ENCODE data around the gene SERTAD1. TPM values are rescaled to one million over a fixed set of nuclear protein-coding genes. Genes with fewer than 3 reads are reported as not detected.
A peak's percentile ranks its signal among the peaks of the same experiment; 100 is the strongest.
"Not testable (repeated sequence)": the region's sequence is repeated elsewhere in the genome, so short reads cannot be mapped to it uniquely, and the experiment has no call there.

SERTAD1 gene
- total and polyA plus RNA-seq, 8 donors, result 8.6 to 36.5 (median 11.2) TPM; not detected in 1

- DNase-seq, result no peak
- TF ChIP-seq POLR2A (IDR thresholded peaks at IDR 0.05) (no peak), CTCF (IDR thresholded peaks at IDR 0.05) (no peak), EP300 (IDR thresholded peaks at IDR 0.05) (no peak), POLR2AphosphoS5 (IDR thresholded peaks at IDR 0.05) (no peak)
- H3K9me3 ChIP-seq, result no peaks in the 10 kb centered on the region
- H3K4me1 ChIP-seq, result peaks cover 16 to 32% (median 29%) of the 10 kb centered on the region in 4 donors
- H3K4me3 ChIP-seq, result no peak overlapping the region
- intact Hi-C loops (cut with DNase I; ENCODE audit: low total_unique reads), result no loop called here
- no peaks in the 10 kb centered on the region for H3K27me3 ChIP-seq
- peak overlapping the region in 3 of 5 donors; percentile 92 to 97 (median 95) for H3K27ac ChIP-seq
- H3K36me3 ChIP-seq, result no peaks in the 10 kb centered on the region
- 82 to 93% (median 86%) methylated on average over 3 of the region's 3 CpGs for WGBS, 5 donors
Observed at GRCh38 chr19:40431698-40432097, 5.9 kb upstream of the SERTAD1 start.

DNA sequence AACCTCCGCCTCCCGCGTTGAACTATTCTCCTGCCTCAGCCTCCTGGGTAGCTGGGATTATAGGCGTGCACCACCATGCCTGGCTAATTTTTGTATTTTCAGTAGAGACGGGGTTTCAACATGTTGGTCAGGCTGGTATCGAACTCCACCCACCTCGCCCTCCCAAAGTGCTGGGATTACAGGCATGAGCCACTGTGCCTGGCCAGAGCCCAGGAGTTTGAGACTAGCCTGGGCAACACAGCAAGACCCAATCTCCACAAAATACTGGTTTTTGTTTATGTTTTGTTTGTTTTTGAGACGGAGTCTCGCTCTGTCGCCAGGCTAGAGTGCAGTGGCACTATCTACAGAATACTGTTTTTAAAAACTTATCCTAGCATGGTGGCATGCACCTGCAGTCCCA is 4.5 kb upstream of the SERTAD1 start:
- DNase-seq; intact Hi-C loops (cut with DNase I; ENCODE audit: low total_unique reads); H3K36me3 ChIP-seq; H3K4me3 ChIP-seq; H3K27ac ChIP-seq; H3K27me3 ChIP-seq; H3K9me3 ChIP-seq: not testable (repeated sequence)
- 92 to 96% (median 95%) methylated on average over 10 of the region's 10 CpGs for WGBS, 5 donors
- peaks cover 16 to 38% (median 35%) of the 10 kb centered on the region in 4 donors for H3K4me1 ChIP-seq

DNA sequence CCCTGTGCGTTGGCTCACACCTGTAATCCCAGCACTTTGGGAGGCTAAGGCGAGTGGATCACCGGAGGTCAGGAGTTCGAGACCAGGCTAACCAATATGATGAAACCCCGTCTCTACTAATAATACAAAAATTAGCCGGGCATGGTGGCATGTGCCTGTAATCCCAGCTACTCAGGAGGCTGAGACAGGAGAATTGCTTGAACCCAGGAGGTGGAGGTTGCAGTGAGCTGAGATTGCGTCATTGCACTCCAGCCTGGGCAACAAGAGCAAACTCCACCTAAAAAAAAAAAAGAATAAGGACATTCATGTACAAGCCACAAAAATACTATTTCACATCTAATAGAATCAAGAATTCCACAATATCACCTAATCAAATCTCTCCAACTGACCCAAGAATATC is 2.4 kb upstream of the SERTAD1 start:
- intact Hi-C loops (cut with DNase I; ENCODE audit: low total_unique reads); H3K9me3 ChIP-seq; H3K27me3 ChIP-seq; H3K36me3 ChIP-seq; DNase-seq; H3K27ac ChIP-seq; H3K4me3 ChIP-seq: not testable (repeated sequence)
- 93 to 97% (median 96%) methylated on average over 7 of the region's 7 CpGs for WGBS, 5 donors
- peaks cover 23 to 40% (median 34%) of the 10 kb centered on the region in 4 donors for H3K4me1 ChIP-seq

GRCh38 chr19:40424637-40425449 is 949 bp downstream of the SERTAD1 start:
- no peaks in the 10 kb centered on the region for H3K27me3 ChIP-seq
- intact Hi-C loops (cut with DNase I; ENCODE audit: low total_unique reads), result no loop called here
- H3K4me1 ChIP-seq, result peaks cover 34 to 49% (median 43%) of the 10 kb centered on the region in 4 donors
- H3K9me3 ChIP-seq, result no peaks in the 10 kb centered on the region
- WGBS, 5 donors, result 0 to 3% (median 1%) methylated on average over 20 to 28 of the region's 28 CpGs
- H3K4me3 ChIP-seq, result peak overlapping the region; percentile 64 to 87 (median 76)
- no peak for TF ChIP-seq POLR2AphosphoS5 (IDR thresholded peaks at IDR 0.05)
- peak overlapping the region; percentile 97 to 100 (median 99) for H3K27ac ChIP-seq
- peak in 1 of 2 donors; percentile 60 for DNase-seq
- peaks cover 12 to 13% (median 12%) of the 10 kb centered on the region in 4 donors for H3K36me3 ChIP-seq

GRCh38 chr19:40423938-40424337 is 1.9 kb downstream of the SERTAD1 start:
- Histone ChIP-seq H3K27ac (peak overlapping the region in 4 of 5 donors; percentile 98 to 100 (median 100)), H3K4me3 (peak overlapping the region in 3 of 4 donors; percentile 64 to 86 (median 67)), H3K9me3 (no peaks in the 10 kb centered on the region), H3K27me3 (no peaks in the 10 kb centered on the region), H3K4me1 (peaks cover 34 to 52% (median 43%) of the 10 kb centered on the region in 4 donors), H3K36me3 (peaks cover 12 to 13% (median 12%) of the 10 kb centered on the region in 4 donors)
- intact Hi-C loops (cut with DNase I; ENCODE audit: low total_unique reads), result no loop called here
- WGBS, 5 donors, result 91 to 96% (median 94%) methylated on average over 6 of the region's 6 CpGs
- DNase-seq, result no peak
- no peak for TF ChIP-seq EP300 (IDR thresholded peaks at IDR 0.05)
- no peak for TF ChIP-seq CTCF (IDR thresholded peaks at IDR 0.05)
- no peak for TF ChIP-seq POLR2AphosphoS5 (IDR thresholded peaks at IDR 0.05)
- no peak for TF ChIP-seq POLR2A (IDR thresholded peaks at IDR 0.05)
